Medulla oblongata (tissue), 1 donor: ENCODE results near the gene MRPL53.

Source experiments
- DNase-seq: peaks from one replicate; pipeline ENCODE4 v3.0.0-alpha.2; 2015; ENCODE audit errors: extremely low spot score

MRPL53 gene

DNA sequence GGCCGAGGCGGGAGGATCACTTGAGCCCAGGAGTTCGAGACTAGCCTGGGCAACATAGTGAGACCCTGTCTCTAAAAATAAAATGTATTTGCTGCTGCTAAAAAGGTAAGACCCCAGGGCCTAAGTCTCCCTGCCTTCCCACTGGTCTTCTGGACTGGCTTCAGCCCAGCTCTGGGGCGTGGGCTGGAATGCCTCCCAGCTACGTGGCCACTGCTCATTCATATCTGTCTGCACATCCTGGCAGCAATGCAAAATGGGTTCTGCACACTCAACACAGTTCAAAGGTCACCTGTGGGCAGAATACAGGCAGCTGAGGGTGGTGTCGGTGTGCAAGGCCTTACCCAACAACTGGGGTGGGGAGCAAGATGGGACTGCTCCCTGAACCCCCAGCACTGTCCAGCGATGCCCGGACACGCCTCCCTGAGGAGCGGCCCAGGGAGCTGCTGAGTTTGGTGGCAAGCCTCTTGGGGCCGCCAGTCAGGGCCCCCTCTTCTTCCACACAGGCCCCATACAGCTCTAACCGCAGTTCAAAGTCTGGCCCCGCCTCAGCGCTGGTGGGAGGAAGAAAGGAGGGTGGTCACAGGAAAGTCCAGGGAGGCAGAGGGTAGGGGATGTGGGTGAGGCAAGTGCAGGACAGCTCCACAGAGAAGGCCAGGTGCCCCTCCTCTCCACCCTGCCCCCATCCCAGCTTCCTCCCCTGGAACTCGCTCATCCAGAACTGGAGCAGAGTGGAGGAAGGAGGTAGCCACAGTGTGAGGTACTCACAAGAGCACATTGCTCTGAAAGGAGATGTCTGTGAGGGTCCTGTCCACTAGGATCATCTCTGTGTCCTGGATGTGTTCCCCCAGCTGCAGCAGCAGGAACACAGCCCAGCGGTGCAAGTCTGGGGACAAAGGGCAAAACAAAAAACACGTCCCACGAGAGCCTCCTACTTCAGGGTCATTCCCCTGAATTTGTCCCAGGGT, 42.7 kb downstream of the MRPL53 start:
- no peak for DNase-seq

DNA sequence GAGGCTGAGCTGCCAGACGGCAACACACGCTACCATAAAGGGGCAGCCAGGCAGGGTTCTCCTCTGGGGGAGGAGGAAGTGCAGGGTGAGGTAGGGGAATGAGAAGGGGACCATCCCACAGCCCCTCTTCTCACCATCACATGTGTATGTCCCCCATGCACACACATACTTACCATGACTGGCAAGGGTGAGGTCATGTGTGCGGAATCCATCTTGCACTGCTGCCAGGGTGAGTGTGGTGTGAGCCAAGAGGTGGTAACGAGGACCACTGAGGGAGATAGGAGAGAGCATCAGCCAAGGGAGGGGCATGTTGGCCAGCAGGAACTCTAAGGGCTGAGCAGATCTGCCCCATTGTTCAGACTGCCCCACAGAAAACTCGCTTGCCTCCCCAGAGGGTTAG, 43.8 kb downstream of the MRPL53 start:
- no peak for DNase-seq

GRCh38 chr2:74427551-74427950, 44.9 kb downstream of the MRPL53 start:
- no peak for DNase-seq

DNA sequence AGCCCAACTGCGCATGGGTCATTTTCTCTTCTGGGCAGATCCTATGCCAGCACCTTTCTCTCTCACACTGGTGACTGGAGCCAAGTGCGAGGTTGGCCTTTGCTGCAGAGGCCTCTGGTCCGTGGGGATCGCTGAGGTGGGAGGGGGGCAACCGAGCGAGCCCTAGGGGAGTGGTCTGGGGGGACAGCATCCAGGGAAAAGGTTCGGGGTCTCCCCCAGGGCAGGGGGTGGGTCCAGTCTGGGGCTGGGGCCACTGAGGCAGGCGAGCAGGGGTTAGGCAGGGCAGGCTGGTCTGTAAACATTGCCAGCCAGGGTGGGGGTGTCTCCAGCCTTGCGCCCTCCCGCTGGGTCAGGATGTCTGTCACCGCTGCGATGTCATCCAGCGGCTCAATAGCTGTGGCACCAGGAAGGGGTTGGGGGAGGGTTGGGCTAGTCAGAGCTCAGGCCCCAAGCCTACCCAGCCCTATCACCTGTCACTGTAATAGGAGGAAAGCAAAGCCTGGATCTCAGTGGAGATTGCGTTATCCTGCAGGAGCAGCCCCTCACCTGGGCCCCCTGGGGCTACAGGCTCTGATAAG, 46.2 kb downstream of the MRPL53 start:
- DNase-seq = no peak

DNA sequence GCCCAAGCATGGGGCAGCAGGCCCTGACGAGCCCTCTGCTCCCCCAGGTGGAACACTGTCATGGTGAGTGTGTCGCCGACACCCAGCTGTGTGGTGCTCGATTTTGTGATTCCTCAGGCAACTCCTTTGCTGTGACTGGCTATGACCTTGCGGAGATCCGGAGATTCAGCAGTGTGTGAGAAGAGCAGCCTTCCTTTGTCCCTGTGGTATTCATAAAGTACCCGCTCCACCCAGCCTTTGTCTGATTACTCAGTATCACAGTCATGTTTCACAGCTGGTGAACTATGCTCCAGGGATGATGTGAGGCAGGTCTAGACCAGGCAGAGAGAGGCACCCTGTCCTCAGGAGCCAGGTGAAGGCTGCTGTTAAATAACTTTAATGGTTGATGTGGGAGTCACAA, 47.0 kb downstream of the MRPL53 start:
- no peak for DNase-seq

DNA sequence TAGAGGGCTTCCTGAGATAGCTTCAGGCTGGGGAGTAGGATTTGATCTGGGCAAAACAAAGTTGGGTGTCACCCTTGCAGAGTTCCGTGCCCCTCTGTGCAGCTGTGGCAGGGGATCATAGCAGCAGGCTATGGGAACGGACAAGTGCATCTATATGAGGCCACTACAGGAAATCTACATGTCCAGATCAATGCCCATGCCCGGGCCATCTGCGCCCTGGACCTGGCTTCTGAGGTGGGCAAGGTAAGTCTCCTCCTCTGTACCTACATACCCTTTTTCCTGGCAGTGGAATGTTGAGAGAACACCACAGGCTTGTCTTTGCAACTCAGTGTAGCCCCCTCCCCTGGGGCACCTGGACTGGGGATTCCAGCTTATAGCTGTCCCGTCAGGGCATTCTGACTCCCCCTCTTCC, 47.5 kb downstream of the MRPL53 start:
- no peak for DNase-seq

DNA sequence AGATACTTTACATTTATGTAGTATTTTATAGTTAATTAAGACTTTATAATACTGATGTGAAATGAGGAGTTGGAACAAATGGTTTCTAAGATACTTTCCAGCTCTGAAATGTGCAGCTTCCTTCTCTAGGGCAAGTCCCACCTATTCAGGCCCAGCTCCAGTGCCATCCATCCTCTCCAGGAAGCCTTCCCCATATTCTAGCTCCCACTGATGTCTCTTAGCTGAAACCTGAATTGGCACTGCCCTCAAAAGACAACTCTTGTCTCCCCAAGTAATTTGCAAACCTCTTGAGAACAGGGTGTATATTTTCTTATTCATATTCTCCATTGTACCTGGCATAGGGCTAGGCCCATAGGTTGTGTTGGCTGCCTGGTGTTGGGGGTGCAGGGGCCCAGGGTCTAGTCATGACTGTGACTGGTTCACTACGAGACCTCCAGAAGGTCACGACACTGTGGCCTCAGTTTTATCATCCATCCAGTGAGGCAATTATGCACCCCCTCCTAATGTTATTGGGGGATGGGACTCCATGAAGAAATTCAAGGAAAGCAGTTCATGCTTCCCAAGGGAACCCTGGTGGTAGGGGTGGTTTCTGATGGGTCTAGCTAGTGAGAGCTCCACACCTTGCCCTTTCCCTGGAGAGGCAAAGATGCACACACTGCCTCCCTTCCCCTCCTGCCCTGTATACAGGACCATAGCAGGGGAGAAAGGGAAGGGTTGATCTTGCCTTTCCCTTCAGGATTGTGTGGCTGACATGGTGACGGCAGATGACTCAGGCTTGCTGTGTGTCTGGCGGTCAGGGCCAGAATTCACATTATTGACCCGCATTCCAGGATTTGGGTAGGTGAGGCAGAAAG, 48.1 kb downstream of the MRPL53 start:
- no peak for DNase-seq

GRCh38 chr2:74423231-74424095, 49.0 kb downstream of the MRPL53 start:
- DNase-seq = no peak
